D721Med (cell line): Measurements from ENCODE around the gene PTGFRN.

Experiments used
- DNase-seq: peaks from one replicate; pipeline ENCODE4 v3.0.0; 2011; ENCODE audit warnings: low spot score; ENCODE audit not compliant: insufficient read length
- FAIRE-seq: peaks from 2 replicates; lab custom pipeline; 2011; peaks lifted over from hg19 to GRCh38; lab: Jason Lieb, UNC
- TF ChIP-seq, protein P1 (sequence below): IDR thresholded peaks from 2 replicates; pipeline ENCODE4 v1.5.1; 2012; ENCODE audit warnings: mild to moderate bottlenecking, control low read depth; ENCODE audit not compliant: insufficient read depth; ENCODE audit errors: missing control alignments

Gene PTGFRN

DNA sequence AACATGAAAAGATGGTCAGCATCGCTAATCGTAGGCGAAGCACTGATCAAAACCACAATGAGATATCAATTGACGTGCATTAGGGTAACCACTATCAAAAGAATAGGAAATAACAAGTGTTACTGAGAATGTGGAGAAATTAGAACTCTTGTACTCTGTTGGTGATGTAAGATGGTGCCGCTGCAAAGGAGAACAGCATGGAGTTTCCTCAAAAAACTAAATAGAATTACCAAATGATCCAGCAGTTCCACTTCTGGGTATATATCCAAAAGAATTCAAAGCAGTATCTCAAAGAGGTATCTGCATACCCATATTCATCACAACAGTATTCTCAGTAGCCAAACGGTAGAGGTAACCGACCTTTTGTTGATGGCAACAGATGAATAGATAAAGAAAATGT lies 83.6 kb downstream of the PTGFRN start:
- TF ChIP-seq, protein P1, sequence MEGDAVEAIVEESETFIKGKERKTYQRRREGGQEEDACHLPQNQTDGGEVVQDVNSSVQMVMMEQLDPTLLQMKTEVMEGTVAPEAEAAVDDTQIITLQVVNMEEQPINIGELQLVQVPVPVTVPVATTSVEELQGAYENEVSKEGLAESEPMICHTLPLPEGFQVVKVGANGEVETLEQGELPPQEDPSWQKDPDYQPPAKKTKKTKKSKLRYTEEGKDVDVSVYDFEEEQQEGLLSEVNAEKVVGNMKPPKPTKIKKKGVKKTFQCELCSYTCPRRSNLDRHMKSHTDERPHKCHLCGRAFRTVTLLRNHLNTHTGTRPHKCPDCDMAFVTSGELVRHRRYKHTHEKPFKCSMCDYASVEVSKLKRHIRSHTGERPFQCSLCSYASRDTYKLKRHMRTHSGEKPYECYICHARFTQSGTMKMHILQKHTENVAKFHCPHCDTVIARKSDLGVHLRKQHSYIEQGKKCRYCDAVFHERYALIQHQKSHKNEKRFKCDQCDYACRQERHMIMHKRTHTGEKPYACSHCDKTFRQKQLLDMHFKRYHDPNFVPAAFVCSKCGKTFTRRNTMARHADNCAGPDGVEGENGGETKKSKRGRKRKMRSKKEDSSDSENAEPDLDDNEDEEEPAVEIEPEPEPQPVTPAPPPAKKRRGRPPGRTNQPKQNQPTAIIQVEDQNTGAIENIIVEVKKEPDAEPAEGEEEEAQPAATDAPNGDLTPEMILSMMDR, result no peak
- DNase-seq (no peak), FAIRE-seq (no peak)

DNA sequence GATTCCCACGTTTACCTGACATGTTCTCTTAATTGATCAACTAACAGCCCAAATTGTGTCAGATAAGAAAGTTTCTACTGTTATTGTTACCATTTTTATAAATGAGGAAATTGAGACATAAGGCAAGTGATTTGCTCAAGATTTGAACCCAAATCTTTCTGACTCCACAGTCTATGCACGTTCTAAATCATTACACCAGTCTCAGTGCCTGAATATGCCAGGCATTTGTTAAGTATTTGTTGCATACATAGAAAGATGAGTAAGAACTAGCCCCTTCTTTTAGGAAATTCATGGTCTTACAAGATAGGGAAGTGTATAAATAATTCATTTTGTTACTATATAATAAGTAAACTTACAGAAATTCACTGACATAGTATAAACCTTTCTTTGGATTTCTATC lies 84.7 kb downstream of the PTGFRN start:
- DNase-seq, result no peak
- FAIRE-seq, result no peak
- TF ChIP-seq, protein P1, result no peak

DNA sequence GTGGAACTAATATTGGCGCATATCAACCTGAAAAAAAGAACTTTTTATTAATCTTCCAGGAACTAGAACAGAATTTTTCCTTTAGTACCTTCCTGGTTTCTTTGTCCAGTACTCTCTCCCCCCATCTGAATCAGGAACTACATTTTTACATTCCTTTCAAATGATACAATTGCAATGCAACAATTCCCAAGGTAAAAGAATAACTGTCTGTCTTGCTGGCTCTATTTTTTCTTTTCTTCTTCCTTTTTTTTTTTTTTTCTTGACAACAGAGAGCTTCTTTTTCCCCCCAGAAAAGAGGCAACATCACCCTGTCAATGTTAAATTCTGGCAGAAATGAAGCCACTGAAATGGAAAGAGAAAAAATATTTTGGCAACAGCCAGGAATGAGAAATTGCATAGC lies 87.3 kb downstream of the PTGFRN start:
- FAIRE-seq, result no peak
- DNase-seq, result no peak
- TF ChIP-seq, protein P1, result no peak

DNA sequence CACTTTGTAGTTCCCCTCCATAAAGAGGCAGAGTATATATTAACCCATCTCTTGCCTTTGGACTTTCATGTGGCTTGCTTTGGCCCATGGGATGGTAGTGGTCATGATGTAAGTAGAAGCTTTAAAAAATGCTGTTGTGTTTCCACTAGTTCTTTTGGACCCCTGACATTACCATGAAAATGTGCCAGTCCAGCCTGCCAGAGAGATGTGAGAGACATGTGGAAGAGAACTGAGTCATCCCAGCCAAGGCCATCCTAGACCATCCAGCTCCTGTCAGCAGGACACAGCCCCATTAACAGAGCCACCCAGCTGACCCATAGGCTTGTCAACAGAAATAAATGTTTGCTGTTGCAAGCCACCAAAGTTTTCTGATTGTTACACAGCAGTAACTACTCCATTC lies 87.9 kb downstream of the PTGFRN start:
- no peak for DNase-seq
- TF ChIP-seq, protein P1, result no peak
- FAIRE-seq, result no peak

DNA sequence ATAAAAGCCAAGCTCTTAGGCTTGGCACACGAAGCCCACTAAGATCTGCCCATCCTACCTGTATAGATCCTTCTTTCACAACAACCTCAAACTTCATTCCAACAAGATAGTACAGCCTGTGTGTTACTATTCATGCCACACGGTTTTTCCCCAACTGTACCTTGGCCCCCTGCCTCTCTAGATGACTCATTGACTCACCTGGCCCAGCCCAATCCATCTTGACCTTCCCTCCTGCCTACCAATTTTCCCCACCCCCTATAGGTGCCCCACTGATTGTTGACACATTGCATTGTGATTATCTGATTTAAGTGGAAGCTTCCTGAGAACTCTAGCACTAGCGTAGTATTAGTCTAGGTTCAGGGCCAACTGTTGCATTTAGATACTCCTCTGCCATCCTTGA lies 89.9 kb downstream of the PTGFRN start:
- FAIRE-seq (no peak), DNase-seq (no peak)
- TF ChIP-seq, protein P1, result no peak

DNA sequence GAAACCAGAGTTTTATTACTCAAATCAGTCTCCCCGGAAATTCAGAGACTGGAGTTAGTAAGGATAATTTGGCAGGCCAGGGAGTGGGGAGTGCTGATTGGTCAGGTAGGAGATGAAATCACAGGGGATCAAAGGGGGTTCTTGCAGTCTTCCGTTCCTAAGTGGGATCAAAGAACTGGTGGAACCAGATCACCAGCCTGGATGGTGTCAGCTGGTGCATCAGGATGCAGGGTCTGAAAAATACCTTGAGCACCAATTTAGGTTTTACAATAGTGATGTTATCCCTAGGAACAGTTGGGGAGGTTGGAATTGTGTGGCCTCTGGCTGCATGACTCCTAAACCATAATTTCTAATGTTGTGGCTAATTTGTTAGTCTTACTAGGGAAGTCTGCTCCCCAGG lies 90.4 kb downstream of the PTGFRN start:
- TF ChIP-seq, protein P1, result no peak
- DNase-seq (no peak), FAIRE-seq (no peak)

DNA sequence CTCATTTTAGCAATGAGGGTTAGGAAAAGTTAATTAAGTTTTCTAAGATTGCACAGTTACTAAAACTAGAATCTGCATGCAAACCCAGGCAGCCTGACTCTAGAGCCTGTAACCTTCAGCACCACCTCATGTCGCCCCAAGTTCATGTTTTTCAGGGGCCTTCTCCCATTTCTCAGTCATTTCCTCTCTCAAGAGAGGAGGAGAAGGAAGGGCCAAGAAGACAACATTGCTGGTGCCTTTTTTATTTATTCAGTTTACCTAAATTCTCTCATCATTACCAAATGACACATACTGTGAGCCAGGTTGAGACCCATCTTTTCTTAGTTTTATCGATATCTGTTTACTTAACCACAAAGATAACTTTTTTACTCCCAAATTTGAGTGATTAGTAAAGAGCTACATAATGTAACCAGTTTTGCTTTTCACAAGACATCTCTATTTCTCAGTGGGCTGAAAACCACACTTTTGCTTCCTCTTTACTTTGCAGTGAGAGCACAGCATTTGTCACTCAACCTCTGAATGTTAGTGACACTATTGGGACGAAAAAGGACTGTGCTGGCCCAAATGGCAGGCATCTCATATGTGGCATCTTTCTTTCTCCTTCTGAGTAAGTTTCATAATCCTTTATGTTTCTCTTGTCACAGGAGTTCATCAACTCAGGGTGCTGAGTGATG lies 91.7 kb downstream of the PTGFRN start, which contains the start of gene CD101:
TSS of gene CD101 (plus strand) at position 507 of the 674 bp plus-strand sequence. CDS start at position 565, 58 bp downstream.
- no peak for FAIRE-seq
- TF ChIP-seq, protein P1, result no peak
- DNase-seq, result no peak
